ENCODE measurements around the gene XPO1.

The XPO1 gene

DNA sequence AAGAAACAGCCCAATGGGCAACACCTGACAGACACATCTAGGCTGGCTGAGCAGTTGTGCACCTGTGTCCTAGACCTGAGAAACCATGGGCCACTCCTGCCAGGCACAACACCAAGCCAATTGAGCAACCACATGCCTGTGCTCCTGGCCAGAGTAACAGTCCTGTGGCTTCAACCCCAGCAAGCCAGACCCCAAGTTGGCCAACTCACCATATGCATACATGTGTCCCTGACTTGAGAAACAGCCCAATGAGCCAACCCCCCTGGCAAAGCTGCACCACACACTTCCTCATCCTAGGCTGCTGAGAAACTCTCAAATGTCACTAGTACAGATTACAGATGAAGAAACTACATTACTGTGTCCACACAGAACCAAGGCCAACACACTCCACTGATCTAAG is 103.8 kb downstream of the XPO1 start:
- DNase-seq (ENCODE audit: low read depth in 2 of 2): no peak

- no peak for DNase-seq (ENCODE audit: low read depth in 2 of 2)
Measured at GRCh38 chr2:61433606-61434005, 104.5 kb downstream of the XPO1 start.

DNA sequence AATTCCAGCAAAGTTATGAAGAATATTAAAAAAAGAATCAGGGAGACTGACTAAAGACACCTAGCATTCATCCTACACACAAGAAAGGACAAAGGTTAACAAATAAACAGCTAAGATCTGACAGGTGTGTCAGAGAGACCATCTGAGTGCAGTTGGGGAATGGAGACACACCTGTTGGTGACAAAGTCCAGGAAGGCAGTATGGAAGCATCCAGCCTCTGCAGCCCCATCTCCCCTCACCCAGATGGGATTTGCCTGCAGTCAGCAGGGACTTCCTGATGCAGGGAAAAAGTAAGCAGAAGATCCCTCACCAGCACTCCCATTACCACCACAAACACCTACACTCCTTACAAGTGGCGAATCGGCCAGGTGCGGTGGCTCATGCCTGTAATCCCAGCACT is 105.2 kb downstream of the XPO1 start:
- no peak for DNase-seq (ENCODE audit: low read depth in 2 of 2)

DNA sequence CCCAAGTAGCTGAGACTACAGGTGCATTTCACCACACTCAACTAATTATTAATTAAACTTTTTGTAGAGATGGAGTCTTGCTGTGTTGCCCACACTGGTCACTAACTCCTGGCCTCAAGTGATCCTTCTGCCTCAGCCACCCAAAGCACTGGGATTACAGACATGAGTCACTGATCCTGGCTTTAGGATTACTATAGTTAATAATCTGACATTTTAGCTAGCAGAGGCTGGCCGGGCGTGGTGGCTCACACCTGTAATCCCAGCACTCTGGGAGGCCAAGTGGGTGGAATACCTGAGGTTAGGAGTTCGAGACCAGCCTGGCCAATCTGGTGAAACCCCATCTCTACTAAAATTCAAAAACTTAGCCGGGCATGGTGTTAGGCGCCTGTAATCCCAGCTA is 106.8 kb downstream of the XPO1 start:
- DNase-seq (ENCODE audit: low read depth in 2 of 2): no peak
